Stimulated activated CD8-positive, alpha-beta memory T cell treated with anti-CD3 and anti-CD28 coated beads, Interleukin-15, amount 100 ng/mL, for 4 hours (primary cell): ENCODE results near the gene INS.
"Not testable (repeated sequence)": the region's sequence is repeated elsewhere in the genome, so short reads cannot be mapped to it uniquely, and the experiment has no call there.

Experiments
- DNase-seq, 2 donors: peaks; one replicate each; pipeline ENCODE4 v3.0.0-alpha.2; 2020; ENCODE audit warnings: low read depth in 2 of 2

INS gene

GRCh38 chr11:2180789-2181370, 19.9 kb upstream of the INS start:
- no peak for DNase-seq

GRCh38 chr11:2180347-2180746, 19.3 kb upstream of the INS start:
- DNase-seq: no peak

GRCh38 chr11:2179516-2179915, 18.5 kb upstream of the INS start:
- DNase-seq: no peak

GRCh38 chr11:2178906-2179494, 18.0 kb upstream of the INS start:
- DNase-seq: no peak

GRCh38 chr11:2178055-2178773, 17.2 kb upstream of the INS start:
- not testable (repeated sequence) for DNase-seq

- no peak for DNase-seq
Observed at GRCh38 chr11:2177076-2177475, 16.1 kb upstream of the INS start.

- DNase-seq: no peak
Observed at GRCh38 chr11:2176389-2176900, 15.4 kb upstream of the INS start.

- no peak for DNase-seq
Observed at GRCh38 chr11:2175659-2176058, 14.7 kb upstream of the INS start.

- DNase-seq: no peak
Observed at GRCh38 chr11:2174361-2174760, 13.4 kb upstream of the INS start.

GRCh38 chr11:2173761-2174160, 12.8 kb upstream of the INS start:
- no peak for DNase-seq

GRCh38 chr11:2173150-2173693, 12.2 kb upstream of the INS start:
- DNase-seq: no peak

- DNase-seq: no peak
Observed at GRCh38 chr11:2172676-2173075, 11.7 kb upstream of the INS start.

GRCh38 chr11:2171591-2172003, 10.6 kb upstream of the INS start, which contains the start of gene TH:
TSS of gene TH (minus strand) at chr11:2171815. CDS start at chr11:2171786, 29 bp downstream.
- DNase-seq: no peak

- DNase-seq: no peak
Observed at GRCh38 chr11:2169626-2170570, 8.9 kb upstream of the INS start.

GRCh38 chr11:2169005-2169378, 8.0 kb upstream of the INS start:
- no peak for DNase-seq

- no peak for DNase-seq
Observed at GRCh38 chr11:2168286-2169004, 7.4 kb upstream of the INS start.

- no peak for DNase-seq
Observed at GRCh38 chr11:2167141-2168045, 6.4 kb upstream of the INS start.

- no peak for DNase-seq
Observed at GRCh38 chr11:2166091-2166851, 5.3 kb upstream of the INS start.

- DNase-seq: no peak
Observed at GRCh38 chr11:2165571-2165970, 4.6 kb upstream of the INS start.
